ENCODE data around the gene MAP4K3. TPM values are rescaled to one million over a fixed set of nuclear protein-coding genes. Genes with fewer than 3 reads are reported as not detected.

The MAP4K3 gene
- total and polyA plus RNA-seq, 9 of the 15 experiments (the other 6 are each of a cell fraction or from before 2014, with no cell fraction given) = 3.1 to 30.0 (median 16.9) TPM

GRCh38 chr2:39436592-39437521, at the start of gene MAP4K3 (continued):
- TF ChIP-seq RBM17 (IDR thresholded peaks at IDR 0.05; ENCODE audit: borderline replicate concordance, low read depth, low read length) (no peak), JUNB (CRISPR knock-in tag; conservative IDR thresholded peaks at IDR 0.05) (no peak), PRDM10 (IDR thresholded peaks at IDR 0.05; ENCODE audit: partially characterized antibody) (peak; percentile 72), KDM2B (CRISPR knock-in tag; IDR thresholded peaks at IDR 0.05) (0 out of 2 replicates have a peak, but pooled peaks have one; percentile 73), EHMT2 (IDR thresholded peaks at IDR 0.05) (no peak), NR2C2 (CRISPR knock-in tag; IDR thresholded peaks at IDR 0.05) (0 out of 2 replicates have a peak, but pooled peaks have one; percentile 3), NR2C2 (tag; IDR thresholded peaks at IDR 0.05) (no peak), SRSF1 (IDR thresholded peaks at IDR 0.05; ENCODE audit: low read depth, low read length) (0 out of 2 replicates have a peak, but pooled peaks have one; percentile 1), HINFP (tag; conservative IDR thresholded peaks at IDR 0.05; ENCODE audit: low read depth) (no peak), ZNF140 (CRISPR knock-in tag; IDR thresholded peaks at IDR 0.05) (no peak), TRIM24 (IDR thresholded peaks at IDR 0.05) (no peak), MBD2 (IDR thresholded peaks at IDR 0.05; ENCODE audit: borderline replicate concordance, low read depth) (peak; percentile 25; the same call in 1 of the 2 replicates), ESRRB (CRISPR knock-in tag; IDR thresholded peaks at IDR 0.05; ENCODE audit: borderline replicate concordance) (no peak), SOX6 (IDR thresholded peaks at IDR 0.05) (peak; percentile 32; the same call in 1 of the 2 replicates), STAG1 (CRISPR knock-in tag; IDR thresholded peaks at IDR 0.05; ENCODE audit: borderline replicate concordance) (no peak), RFX5 (IDR thresholded peaks at IDR 0.05; ENCODE audit: low read depth, low read length) (no peak), UBTF (IDR thresholded peaks at IDR 0.05; ENCODE audit: borderline replicate concordance in 1 of 2, low read depth in 2 of 2, low read length in 2 of 2) (peak; percentile 78 to 86; a peak in 3 of 4 replicates), ILK (tag; IDR thresholded peaks at IDR 0.05; ENCODE audit: borderline replicate concordance, low read depth) (no peak), KLF10 (CRISPR knock-in tag; IDR thresholded peaks at IDR 0.05) (no peak), PML (IDR thresholded peaks at IDR 0.05; ENCODE audit: low read length) (peak; percentile 58; the same call in 1 of the 2 replicates)
